ENCODE data around the gene P4HB.

P4HB gene

GRCh38 chr17:81831563-81831956 is 28.8 kb downstream of the P4HB start:
- DNase-seq (ENCODE audit: low spot score), result no peak

GRCh38 chr17:81829858-81830257 is 30.5 kb downstream of the P4HB start:
- DNase-seq (ENCODE audit: low spot score), result no peak

- DNase-seq (ENCODE audit: low spot score), result no peak
Measured at GRCh38 chr17:81828656-81829055, 31.7 kb downstream of the P4HB start.

GRCh38 chr17:81825841-81826466 is 34.4 kb downstream of the P4HB start:
- no peak for DNase-seq (ENCODE audit: low spot score)

- DNase-seq (ENCODE audit: low spot score), result no peak
Measured at GRCh38 chr17:81824595-81824994, 35.7 kb downstream of the P4HB start.

- no peak for DNase-seq (ENCODE audit: low spot score)
Measured at GRCh38 chr17:81823820-81824550, 36.4 kb downstream of the P4HB start.

GRCh38 chr17:81822996-81823819 is 37.1 kb downstream of the P4HB start:
- DNase-seq (ENCODE audit: low spot score), result no peak

GRCh38 chr17:81822312-81822637 is 38.1 kb downstream of the P4HB start:
- no peak for DNase-seq (ENCODE audit: low spot score)

GRCh38 chr17:81821603-81822311 is 38.6 kb downstream of the P4HB start:
- peak; percentile 72 for DNase-seq (ENCODE audit: low spot score)

- no peak for DNase-seq (ENCODE audit: low spot score)
Measured at GRCh38 chr17:81821147-81821546, 39.2 kb downstream of the P4HB start.

GRCh38 chr17:81819708-81820107 is 40.6 kb downstream of the P4HB start:
- no peak for DNase-seq (ENCODE audit: low spot score)

- DNase-seq (ENCODE audit: low spot score), result no peak
Measured at GRCh38 chr17:81817758-81818147, 42.6 kb downstream of the P4HB start.

- no peak for DNase-seq (ENCODE audit: low spot score)
Measured at GRCh38 chr17:81815646-81815986, 44.7 kb downstream of the P4HB start.

- no peak for DNase-seq (ENCODE audit: low spot score)
Measured at GRCh38 chr17:81814748-81815645, 45.3 kb downstream of the P4HB start.

- no peak for DNase-seq (ENCODE audit: low spot score)
Measured at GRCh38 chr17:81813861-81814683, 46.3 kb downstream of the P4HB start.

- DNase-seq (ENCODE audit: low spot score), result no peak
Measured at GRCh38 chr17:81813371-81813684, 47.0 kb downstream of the P4HB start.

GRCh38 chr17:81812571-81813370 is 47.6 kb downstream of the P4HB start:
- DNase-seq (ENCODE audit: low spot score), result no peak

GRCh38 chr17:81811705-81812570 is 48.4 kb downstream of the P4HB start:
- no peak for DNase-seq (ENCODE audit: low spot score)
